Peyer's patch (tissue), 4 donors: ENCODE measurements around the gene RAB5IF. TPM values are rescaled to one million over a fixed set of nuclear protein-coding genes. Genes with fewer than 3 reads are reported as not detected.

Source experiments
- DNase-seq, 3 donors: peaks; one replicate each; pipeline ENCODE4 v3.0.0-alpha.2; 2017 to 2019
- H3K27ac ChIP-seq, 4 donors: fragments of 200-600 bp; sonication (generic); one replicate each; pipeline ENCODE4 v1.5.1; 2016 to 2019
- H3K27me3 ChIP-seq, 2 donors: fragments of 200-600 bp; sonication (generic); one replicate each; pipeline ENCODE4 v1.5.1; 2019
- H3K36me3 ChIP-seq, 3 donors: fragments of 200-600 bp; sonication (generic); one replicate each; pipeline ENCODE4 v1.5.1; 2016 to 2019
- H3K4me1 ChIP-seq, 4 donors: fragments of 200-600 bp; sonication (generic); one replicate each; pipeline ENCODE4 v1.5.1; 2016 to 2019
- H3K4me3 ChIP-seq, 4 donors: fragments of 200-600 bp; sonication (generic); 1 replicate in 3 of 4; 2 replicates in 1 of 4; pipeline ENCODE4 v1.5.1; 2016 to 2019; ENCODE audit warnings: mild to moderate bottlenecking in 1 of 4
- H3K9me3 ChIP-seq, 4 donors: fragments of 200-600 bp; sonication (generic); one replicate each; pipeline ENCODE4 v1.5.1; 2016 to 2019; ENCODE audit warnings: mild to moderate bottlenecking in 1 of 4
- POLR2A ChIP-seq, 2 donors: fragments of 450-650 bp; IDR thresholded peaks; one replicate each; pipeline ENCODE4 v1.5.1; 2017; ENCODE audit warnings: antibody characterized with exemption in 2 of 2, mild to moderate bottlenecking in 2 of 2, moderate library complexity in 2 of 2
- total RNA-seq, 4 donors: library from RNA; depleted of rRNA; stranded (reverse); fragments of >200 nt; gene quantifications; one replicate each; pipeline ENCODE4 v1.1.0, GENCODE V29; 2016
- TF ChIP-seq, protein P1 (sequence below), 6 experiments: fragments of 450-650 bp in 4 of 6; fragments of 200-600 bp in 2 of 6; sonication (generic) in 1 of 6; IDR thresholded peaks; one replicate each; pipeline ENCODE4 v1.5.1; 2017 to 2019; ENCODE audit warnings: antibody characterized with exemption in 6 of 6, mild to moderate bottlenecking in 3 of 6, moderate library complexity in 1 of 6

RAB5IF gene
- total RNA-seq, 4 donors from 2014 or later, result 55.6 to 193 (median 105) TPM

DNA sequence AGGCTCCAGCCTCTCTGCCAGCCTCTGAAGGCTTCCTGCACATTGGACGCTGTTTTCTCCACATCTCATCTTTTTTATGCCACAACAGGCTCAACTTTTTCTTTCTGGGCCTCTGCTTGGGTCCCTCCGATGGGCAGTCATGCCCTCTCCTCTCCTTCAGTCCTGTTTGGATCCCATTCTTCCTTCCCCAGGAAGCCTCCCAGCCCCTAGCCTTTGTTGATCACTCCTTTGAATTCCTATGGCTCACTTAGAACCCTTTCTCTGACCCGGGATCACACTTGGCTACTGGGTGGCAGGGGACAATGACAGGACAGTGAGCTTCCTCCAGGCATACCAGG lies 35.9 kb downstream of the RAB5IF start:
- no peaks in the 10 kb centered on the region for H3K27me3 ChIP-seq
- no peak for DNase-seq
- TF ChIP-seq, protein P1, sequence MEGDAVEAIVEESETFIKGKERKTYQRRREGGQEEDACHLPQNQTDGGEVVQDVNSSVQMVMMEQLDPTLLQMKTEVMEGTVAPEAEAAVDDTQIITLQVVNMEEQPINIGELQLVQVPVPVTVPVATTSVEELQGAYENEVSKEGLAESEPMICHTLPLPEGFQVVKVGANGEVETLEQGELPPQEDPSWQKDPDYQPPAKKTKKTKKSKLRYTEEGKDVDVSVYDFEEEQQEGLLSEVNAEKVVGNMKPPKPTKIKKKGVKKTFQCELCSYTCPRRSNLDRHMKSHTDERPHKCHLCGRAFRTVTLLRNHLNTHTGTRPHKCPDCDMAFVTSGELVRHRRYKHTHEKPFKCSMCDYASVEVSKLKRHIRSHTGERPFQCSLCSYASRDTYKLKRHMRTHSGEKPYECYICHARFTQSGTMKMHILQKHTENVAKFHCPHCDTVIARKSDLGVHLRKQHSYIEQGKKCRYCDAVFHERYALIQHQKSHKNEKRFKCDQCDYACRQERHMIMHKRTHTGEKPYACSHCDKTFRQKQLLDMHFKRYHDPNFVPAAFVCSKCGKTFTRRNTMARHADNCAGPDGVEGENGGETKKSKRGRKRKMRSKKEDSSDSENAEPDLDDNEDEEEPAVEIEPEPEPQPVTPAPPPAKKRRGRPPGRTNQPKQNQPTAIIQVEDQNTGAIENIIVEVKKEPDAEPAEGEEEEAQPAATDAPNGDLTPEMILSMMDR (IDR thresholded peaks at IDR 0.05), result no peak
- TF ChIP-seq POLR2A (IDR thresholded peaks at IDR 0.05), result no peak
- no peaks in the 10 kb centered on the region for H3K9me3 ChIP-seq
- H3K4me3 ChIP-seq, result no peak overlapping the region
- H3K36me3 ChIP-seq, result no peaks in the 10 kb centered on the region
- no peak overlapping the region for H3K27ac ChIP-seq
- peaks cover 0 to 11% (median 0%) of the 10 kb centered on the region in 4 donors for H3K4me1 ChIP-seq

DNA sequence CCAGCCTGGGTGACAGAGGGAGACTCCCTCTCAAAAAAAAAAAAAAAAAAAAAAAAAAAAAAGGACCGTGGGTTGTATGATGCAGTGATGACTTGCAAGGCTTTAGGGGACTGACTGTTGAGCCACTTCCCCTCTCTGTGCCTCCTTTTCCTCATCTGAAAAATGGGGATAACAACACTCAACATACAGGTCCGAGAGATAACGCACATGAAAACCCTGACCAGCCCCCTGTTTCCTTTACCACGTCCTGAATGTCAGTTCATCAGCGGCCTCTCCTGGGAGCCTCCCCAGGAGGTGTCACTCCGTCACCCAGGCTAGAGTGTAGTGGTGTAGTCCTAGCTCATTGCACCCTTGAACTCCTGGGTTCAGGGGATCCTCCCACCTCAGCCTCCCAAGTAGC lies 36.6 kb downstream of the RAB5IF start:
- no peak overlapping the region for H3K4me3 ChIP-seq
- no peak for DNase-seq
- H3K4me1 ChIP-seq, result peaks cover 0 to 11% (median 0%) of the 10 kb centered on the region in 4 donors
- H3K9me3 ChIP-seq, result no peaks in the 10 kb centered on the region
- H3K27me3 ChIP-seq, result no peaks in the 10 kb centered on the region
- H3K27ac ChIP-seq, result no peak overlapping the region
- TF ChIP-seq POLR2A (IDR thresholded peaks at IDR 0.05), result no peak
- TF ChIP-seq, protein P1 (IDR thresholded peaks at IDR 0.05), result no peak
- no peaks in the 10 kb centered on the region for H3K36me3 ChIP-seq

DNA sequence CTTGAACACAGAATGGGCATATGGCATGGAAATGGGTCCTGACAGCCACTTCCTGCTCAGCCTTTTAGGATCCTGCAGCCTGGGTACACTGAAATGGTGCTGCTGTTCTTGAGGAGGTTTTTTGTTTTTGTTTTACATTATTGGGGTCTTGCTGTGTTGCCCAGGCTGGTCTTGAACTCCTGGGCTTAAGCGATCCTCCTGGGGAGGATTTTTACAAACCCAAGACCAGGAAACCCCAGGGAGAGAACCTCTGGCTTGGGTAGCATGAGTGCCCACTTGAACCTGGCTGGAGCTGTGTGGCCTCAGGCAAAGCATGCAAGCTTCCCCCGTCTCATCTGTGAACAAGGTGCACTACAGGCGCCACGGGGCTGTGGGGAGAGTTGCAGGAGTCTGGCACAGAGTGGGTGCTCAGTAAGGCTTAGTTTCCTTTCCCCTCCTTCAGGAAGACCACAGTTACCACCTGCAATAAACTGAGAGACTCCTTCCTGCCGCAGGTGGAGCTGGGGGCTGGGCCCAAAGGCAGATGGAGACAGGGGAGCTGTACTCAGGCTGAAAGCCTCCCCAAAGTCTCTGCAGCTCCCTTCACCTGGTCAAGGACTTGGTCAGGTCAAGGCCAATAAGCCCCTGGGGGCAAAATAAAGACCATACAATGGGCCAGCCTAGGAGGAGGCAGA lies 38.6 kb downstream of the RAB5IF start:
- peak overlapping the region in 3 of 4 donors; percentile 6 to 81 (median 70) for H3K27ac ChIP-seq
- H3K4me3 ChIP-seq, result peak overlapping the region in 3 of 4 donors; percentile 13 to 29 (median 29)
- H3K27me3 ChIP-seq, result no peaks in the 10 kb centered on the region
- TF ChIP-seq, protein P1 (IDR thresholded peaks at IDR 0.05), result no peak
- H3K9me3 ChIP-seq, result no peaks in the 10 kb centered on the region
- DNase-seq, result peak in 2 of 3 donors; percentile 71 to 79
- peaks cover 0 to 11% (median 0%) of the 10 kb centered on the region in 4 donors for H3K4me1 ChIP-seq
- H3K36me3 ChIP-seq, result no peaks in the 10 kb centered on the region

DNA sequence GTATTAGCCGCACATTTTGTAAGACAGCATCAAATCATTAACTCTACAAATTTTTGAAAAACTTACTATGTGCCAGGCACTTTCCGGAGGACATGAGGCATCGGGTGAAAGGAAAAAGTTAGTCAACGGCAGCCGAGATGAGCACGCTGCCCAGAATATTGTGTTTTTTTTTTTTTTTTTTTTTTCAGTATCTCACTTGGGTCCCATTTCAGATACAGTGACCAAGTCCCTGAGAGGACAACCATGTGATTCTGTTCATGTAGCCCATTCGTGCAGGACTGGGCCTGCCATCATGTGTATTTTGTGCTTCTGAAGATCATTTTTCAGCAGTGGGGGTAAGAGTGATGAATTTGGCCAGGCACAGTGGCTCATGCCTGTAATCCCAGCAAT lies 39.1 kb downstream of the RAB5IF start:
- no peak for DNase-seq
- peaks cover 0 to 11% (median 0%) of the 10 kb centered on the region in 4 donors for H3K4me1 ChIP-seq
- peak overlapping the region; percentile 9 to 45 (median 32) for H3K4me3 ChIP-seq
- H3K9me3 ChIP-seq, result no peaks in the 10 kb centered on the region
- H3K36me3 ChIP-seq, result no peaks in the 10 kb centered on the region
- no peak for TF ChIP-seq POLR2A (IDR thresholded peaks at IDR 0.05)
- TF ChIP-seq, protein P1 (IDR thresholded peaks at IDR 0.05), result no peak
- peak overlapping the region; percentile 60 to 81 (median 70) for H3K27ac ChIP-seq
- H3K27me3 ChIP-seq, result no peaks in the 10 kb centered on the region

DNA sequence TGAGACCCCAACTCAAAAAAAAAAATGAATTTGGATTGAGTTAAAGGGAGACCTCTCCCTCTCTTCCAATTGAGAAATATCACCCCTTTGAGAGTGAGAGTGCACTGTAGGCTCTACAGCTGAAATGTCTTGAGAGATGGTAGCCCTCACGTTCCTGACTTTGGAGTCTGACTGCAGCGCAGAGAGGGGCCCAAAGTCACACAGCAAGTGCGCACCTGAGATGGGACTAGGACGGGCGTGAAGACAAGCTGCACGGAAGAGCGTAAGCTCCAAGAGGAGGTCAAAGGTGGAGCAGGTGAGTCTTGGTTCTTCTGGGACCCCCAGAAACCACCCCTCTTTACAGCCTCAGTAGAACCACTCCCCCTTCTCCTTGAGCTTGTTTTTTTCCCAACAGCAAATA lies 39.8 kb downstream of the RAB5IF start:
- Histone ChIP-seq H3K9me3 (no peaks in the 10 kb centered on the region), H3K27ac (peak overlapping the region; percentile 60 to 81 (median 70)), H3K4me1 (peaks cover 0 to 11% (median 0%) of the 10 kb centered on the region in 4 donors), H3K36me3 (no peaks in the 10 kb centered on the region), H3K27me3 (no peaks in the 10 kb centered on the region), H3K4me3 (peak overlapping the region; percentile 22 to 45 (median 32))
- TF ChIP-seq, protein P1 (IDR thresholded peaks at IDR 0.05), result no peak
- no peak for TF ChIP-seq POLR2A (IDR thresholded peaks at IDR 0.05)
- DNase-seq, result no peak
